ENCODE data around the gene FOXJ3.

Gene FOXJ3

DNA sequence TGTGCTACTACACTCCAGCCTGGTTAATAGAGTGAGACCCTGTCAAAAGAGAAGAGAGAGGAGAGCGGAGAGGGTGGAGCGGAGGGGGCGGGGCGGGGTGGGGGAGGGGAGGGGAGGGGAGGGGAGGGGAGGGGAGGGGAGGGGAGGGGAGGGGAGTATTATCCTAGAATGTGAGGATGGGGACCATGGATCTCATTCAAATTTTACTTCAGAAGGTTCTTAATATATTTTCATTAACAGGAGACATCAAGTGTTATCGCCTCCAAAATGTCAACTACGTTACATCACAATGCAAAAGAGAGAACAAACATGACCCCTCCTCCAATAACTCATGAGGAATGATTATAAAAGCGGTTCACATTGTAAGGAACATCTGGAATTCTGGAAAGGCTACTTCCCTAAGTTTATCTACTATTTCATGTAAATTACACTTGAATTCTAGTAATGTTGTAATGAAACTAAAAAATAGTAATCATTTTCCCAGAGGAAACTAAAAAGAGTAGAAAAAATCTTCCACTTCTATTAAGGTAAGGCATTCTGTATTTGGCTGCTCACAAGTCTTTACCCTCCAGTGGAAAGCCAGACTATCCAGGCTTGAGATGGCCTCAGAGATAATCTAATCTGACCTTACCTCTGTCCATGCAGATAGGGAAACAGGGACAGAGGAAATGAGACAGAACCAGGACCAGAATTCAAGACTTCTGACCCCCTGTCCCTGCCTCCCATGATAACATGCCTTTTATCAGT lies 151.7 kb downstream of the FOXJ3 start:
- no peak for DNase-seq

DNA sequence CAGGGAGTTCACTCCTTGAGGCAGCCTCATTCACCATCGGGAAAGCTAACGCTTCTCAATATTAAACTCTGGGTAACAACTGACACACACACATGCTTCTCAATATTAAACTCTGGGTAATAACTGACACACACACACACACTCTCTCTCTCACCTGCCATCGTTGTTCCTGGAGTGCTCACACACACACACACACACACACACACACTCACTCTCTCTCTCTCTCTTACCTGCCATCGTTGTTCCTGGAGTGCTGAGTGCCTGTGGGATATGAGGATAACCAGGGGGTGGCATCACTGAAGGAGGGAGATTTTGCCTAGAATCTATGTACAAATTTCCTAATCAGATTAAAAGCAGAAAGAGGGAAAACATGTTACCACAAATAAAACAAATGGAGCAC lies 153.3 kb downstream of the FOXJ3 start:
- DNase-seq = no peak

GRCh38 chr1:42179900-42180329 lies 155.1 kb downstream of the FOXJ3 start:
- no peak for DNase-seq

DNA sequence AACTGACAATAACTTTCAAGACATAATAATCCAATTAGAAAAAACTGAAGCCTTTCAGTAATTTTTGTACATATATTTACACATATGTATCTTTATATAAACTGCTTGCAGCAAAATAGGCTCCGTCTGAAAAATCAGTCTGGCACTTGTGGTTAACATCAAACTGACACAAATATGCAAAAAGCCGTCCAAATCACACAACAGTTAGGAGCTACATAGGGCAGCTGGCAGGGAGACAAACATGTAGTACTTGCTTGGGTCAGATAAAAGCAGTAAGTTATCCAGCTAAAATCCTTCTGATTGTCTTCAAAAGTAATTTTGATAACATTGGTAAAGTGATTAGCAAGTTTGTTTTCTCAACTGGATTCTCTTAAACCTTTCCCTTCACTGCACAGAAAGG lies 155.8 kb downstream of the FOXJ3 start:
- DNase-seq = no peak

GRCh38 chr1:42178249-42178648 lies 156.8 kb downstream of the FOXJ3 start:
- no peak for DNase-seq

DNA sequence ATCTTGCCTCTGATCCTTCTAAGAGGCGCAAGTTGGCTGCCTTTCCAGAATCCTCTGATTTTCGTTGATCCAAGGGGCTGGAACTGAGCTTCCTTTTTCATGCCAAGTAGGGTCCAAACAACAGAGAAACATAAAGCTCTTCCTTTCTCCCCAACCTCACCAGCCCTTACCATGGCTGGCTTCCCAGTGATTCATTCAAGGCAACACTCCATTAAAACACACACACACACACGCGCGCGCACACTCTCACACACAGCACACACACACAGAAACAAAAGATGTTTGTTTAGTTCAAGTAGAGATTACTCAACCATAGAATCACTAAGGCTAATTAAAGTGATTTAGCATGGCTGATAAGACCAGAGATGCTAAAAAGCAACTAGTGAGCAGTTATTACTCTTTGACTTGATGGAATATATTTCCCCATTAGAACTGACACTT lies 157.5 kb downstream of the FOXJ3 start:
- DNase-seq = no peak

GRCh38 chr1:42176902-42177519 lies 158.0 kb downstream of the FOXJ3 start:
- peak; percentile 19 for DNase-seq

- DNase-seq = no peak
Observed at GRCh38 chr1:42175314-42176054, 159.6 kb downstream of the FOXJ3 start.

GRCh38 chr1:42173961-42174735 lies 160.9 kb downstream of the FOXJ3 start:
- DNase-seq = no peak

- peak; percentile 70 for DNase-seq
Observed at GRCh38 chr1:42173155-42173933, 161.7 kb downstream of the FOXJ3 start.

DNA sequence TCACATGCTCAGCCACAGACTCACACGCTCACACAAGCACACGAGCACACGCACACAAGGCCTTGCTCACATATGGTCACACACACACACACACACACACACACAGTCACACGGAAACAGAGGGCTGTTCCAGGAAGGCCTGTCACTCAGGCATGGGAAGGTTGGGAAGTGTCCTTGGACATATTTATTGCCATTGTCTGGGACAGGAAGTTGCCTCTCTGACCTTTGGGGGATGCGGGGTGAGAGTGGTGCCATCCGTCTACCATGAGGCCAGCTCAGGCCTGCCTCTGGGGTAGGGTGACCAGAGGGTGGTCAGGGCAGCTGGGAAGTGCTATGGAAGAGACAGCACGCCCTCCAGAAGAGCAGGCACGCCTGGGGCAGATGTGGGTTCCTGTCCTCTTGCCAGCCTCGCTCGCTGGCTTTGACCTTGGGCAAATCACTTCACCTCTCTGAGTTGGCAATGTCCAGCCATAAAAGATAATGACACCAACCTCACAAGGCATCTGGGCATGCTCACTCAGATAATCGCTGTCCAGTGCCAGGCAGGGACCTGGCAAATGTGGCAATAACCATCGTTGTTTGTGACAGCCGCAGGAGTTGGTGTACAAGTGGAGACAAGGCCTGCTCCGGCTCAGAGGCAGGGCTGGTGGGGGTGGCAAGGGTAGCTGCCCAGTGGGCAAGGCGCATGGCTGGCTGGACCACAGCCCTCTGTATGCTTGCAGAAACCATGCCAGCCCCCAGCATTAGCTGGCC lies 162.5 kb downstream of the FOXJ3 start:
- DNase-seq = no peak

GRCh38 chr1:42171679-42172266 lies 163.3 kb downstream of the FOXJ3 start:
- DNase-seq = no peak

GRCh38 chr1:42170779-42171621 lies 164.0 kb downstream of the FOXJ3 start:
- DNase-seq = no peak

- DNase-seq = no peak
Observed at GRCh38 chr1:42168763-42169162, 166.3 kb downstream of the FOXJ3 start.

- no peak for DNase-seq
Observed at GRCh38 chr1:42168391-42168670, 166.7 kb downstream of the FOXJ3 start.

DNA sequence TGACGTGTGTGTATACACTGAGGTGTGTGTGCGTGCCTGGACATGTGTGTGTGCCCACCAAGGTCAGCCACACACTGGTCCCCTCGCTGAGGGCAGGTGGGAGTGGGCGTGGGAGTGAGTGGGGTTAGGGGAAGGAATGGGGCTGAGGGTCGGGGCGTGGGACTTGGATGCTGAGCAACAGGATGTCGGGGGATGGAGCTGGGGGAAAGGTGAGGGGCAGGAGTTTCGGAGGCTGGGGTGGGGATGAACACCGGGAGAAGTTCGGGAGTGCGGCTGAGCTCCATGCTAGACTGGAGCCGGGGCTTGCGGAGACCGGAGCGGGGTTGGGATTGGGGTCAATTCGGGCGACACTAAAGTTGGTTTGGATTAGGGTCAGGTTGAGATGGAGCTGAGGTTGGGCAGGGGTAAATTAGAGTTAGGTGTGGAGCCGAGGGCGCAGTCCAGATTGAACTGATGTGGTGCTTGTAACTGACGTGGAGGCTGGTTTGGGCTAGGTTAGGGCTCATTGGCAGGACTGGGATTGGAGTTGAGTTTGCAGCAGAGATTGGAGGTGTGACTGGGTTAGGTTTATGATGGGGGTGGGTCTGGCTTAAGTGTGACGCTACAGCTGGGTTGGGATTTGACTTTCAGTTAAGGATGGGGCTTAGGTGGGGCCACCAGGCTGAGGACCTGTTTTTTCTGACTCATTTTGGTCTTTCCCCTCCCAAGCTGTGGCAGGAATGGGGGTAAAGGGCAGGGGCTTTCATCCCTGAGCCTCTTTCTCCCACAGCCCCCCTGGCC lies 167.2 kb downstream of the FOXJ3 start:
- no peak for DNase-seq

DNA sequence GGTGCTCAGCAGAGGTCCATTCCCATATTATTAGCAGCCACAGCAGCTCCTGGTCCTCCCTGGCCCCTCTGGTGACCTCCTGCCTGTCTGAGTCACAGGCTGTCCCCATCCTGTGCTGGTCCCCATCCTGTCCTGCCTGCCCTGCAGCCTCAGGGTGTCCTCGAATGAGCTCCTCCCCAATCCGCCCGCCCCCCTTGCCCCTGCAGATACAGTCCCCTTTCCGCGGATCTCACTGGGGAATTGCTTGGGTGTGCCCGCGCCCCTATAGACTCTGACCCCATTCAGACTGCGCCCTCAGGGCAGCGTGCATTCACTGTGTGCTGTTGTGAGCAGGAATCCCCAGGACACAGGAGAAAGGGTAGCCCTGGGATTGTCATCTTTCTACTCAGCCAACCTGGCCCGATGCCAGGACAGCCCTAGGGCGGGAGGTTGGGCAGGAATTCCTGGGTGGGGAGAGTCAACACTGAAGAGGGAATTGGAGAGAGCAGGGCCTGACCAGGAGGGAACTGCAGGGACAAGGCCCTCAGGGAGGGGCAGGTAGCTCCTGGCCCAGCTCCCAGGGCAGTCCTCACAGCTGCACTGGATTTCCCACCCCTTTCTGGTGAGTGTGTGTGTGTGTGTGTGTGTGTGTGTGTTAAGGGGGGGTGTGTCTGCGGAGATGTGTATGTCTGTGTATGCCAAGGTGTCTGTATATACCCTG lies 169.4 kb downstream of the FOXJ3 start:
- no peak for DNase-seq

DNA sequence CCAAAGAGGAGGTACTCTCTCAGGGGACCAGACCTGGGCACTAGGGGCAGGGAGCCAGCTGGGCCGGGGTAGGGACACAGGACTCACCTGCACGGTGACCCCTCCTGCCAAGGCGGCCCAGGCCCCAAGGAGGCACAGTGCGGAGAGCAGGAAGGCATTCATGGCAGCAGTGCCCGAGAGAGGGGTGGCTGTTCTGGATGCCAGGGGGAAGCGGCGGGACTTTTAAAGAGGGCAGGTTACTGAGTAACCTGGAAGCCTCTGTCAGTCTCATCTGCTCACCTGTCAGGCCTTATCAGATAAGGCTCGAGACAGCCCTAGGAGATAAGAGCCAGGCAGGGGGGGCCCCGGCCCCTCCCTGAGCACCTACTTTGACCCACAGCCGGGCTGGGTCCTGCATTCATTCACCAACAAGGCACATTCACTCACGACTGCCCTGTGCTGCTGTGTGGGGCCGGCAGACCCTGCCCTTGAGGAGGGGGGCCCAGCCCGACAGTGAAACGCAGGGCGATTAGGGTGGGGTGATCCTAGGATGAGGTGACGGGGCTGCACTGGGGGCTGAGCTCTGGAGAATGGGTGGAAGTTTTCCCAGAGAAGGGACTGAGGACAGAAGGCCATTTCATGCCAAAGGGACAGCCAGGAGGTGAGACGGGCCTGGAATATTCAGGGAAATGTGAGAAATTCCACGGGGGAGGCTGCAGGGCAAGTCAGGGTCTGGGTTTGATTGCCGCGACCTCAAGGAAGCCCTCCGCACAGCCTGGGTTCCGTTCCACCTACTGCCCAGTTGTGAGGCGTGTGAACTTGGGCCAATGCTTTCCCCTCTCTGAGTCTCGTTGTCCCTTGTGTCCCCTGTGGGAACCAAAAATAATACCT lies 170.2 kb downstream of the FOXJ3 start, which contains the start of gene GUCA2A:
TSS of gene GUCA2A (minus strand) at position 195 of the 870 bp plus-strand sequence. CDS start at position 162, 33 bp downstream.
- no peak for DNase-seq
